MCF 10A (cell line): ENCODE data around the gene GMPPA. TPM values are rescaled to one million over a fixed set of nuclear protein-coding genes. Genes with fewer than 3 reads are reported as not detected.

Experiments used
- BruUV-seq: library from RNA; stranded (reverse); fragments of 400-500 nt; replicated peaks from 2 replicates; lab custom pipeline; 2021; lab: Mats Ljungman, UMichigan
- CTCF ChIA-PET: fragments of 300-600 bp; sonication (Branson Sonifier 250); formaldehyde crosslinking; extraction: SDS; loops from one replicate; lab custom pipeline; 2021; ENCODE audit warnings: antibody characterized with exemption, inconsistent platforms; lab: Yijun Ruan, JAX
- POLR2A ChIA-PET: fragments of 300-600, 350-650 bp; sonication (Branson Sonifier 250); formaldehyde crosslinking; extraction: SDS; loops from one replicate; lab custom pipeline; 2020; ENCODE audit warnings: antibody characterized with exemption, inconsistent platforms; lab: Yijun Ruan, JAX
- DNase-seq: peaks from one replicate; pipeline ENCODE4 v3.0.0-alpha.2; 2018; ENCODE audit not compliant: unreplicated experiment
- H3K27ac Mint-ChIP-seq: one replicate; pipeline ENCODE4 v1.8.0; 2022; ENCODE audit warnings: mild to moderate bottlenecking, low read depth, mixed read lengths; ENCODE audit not compliant: unreplicated experiment
- H3K27me3 Mint-ChIP-seq: one replicate; pipeline ENCODE4 v1.8.0; 2022; ENCODE audit warnings: mixed read lengths; ENCODE audit not compliant: insufficient read depth, unreplicated experiment
- H3K36me3 Mint-ChIP-seq: one replicate; pipeline ENCODE4 v1.8.0; 2022; ENCODE audit warnings: mild to moderate bottlenecking, moderate library complexity, mixed read lengths; ENCODE audit not compliant: insufficient read depth, unreplicated experiment
- H3K4me1 Mint-ChIP-seq: one replicate; pipeline ENCODE4 v1.8.0; 2022; ENCODE audit warnings: mixed read lengths; ENCODE audit not compliant: insufficient read depth, unreplicated experiment
- H3K4me3 Mint-ChIP-seq: one replicate; pipeline ENCODE4 v1.8.0; 2022; ENCODE audit warnings: mild to moderate bottlenecking, moderate library complexity, mixed read lengths; ENCODE audit not compliant: unreplicated experiment
- H3K9me3 Mint-ChIP-seq: one replicate; pipeline ENCODE4 v1.8.0; 2022; ENCODE audit warnings: mixed read lengths; ENCODE audit not compliant: unreplicated experiment
- intact Hi-C: fragments of 100-400 bp; cut with micrococcal nuclease; formaldehyde crosslinking; loops from 2 replicates; pipeline ENCODE4 v1.14.1; 2022
- total RNA-seq: library from RNA; stranded (reverse); gene quantifications from 2 replicates; pipeline ENCODE4 v1.2.3, GENCODE V29; 2022
- TF ChIP-seq, protein P1 (sequence below): fragments of 200-600 bp; IDR thresholded peaks from one replicate; pipeline ENCODE4 v1.8.0; 2022; ENCODE audit warnings: antibody characterized with exemption, mild to moderate bottlenecking; ENCODE audit not compliant: unreplicated experiment

Gene GMPPA
- total RNA-seq, 1 experiment from 2014 or later: 70.7 TPM

DNA sequence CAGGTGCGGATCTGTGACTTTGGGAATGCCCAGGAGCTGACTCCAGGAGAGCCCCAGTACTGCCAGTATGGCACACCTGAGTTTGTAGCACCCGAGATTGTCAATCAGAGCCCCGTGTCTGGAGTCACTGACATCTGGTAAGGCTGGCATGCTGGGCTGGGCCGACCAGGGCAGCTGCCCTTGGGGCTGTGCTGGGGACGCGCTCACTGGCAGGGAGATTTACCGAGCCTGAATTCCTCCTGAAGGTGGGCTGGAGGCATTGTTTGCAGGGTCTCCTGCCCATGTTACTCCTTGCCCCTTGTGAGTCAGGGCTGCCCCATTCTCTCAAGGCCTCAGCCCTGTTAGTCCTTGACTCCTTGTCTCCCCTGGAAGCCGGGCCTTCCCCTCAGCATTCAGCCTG is 18.7 kb upstream of the GMPPA start:
- no TSS peak for BruUV-seq
- Mint-ChIP-seq H3K36me3 (peaks cover 18% of the 10 kb centered on the region), H3K27me3 (no peaks in the 10 kb centered on the region), H3K27ac (no peak overlapping the region), H3K4me3 (no peak overlapping the region), H3K9me3 (no peaks in the 10 kb centered on the region), H3K4me1 (no peaks in the 10 kb centered on the region)
- CTCF ChIA-PET: interaction anchor here (1.1 kb wide), 1 partner anchor 41 kb away, joined by 4 read pairs; no protein-coding TSS in a partner anchor
- TF ChIP-seq, protein P1, sequence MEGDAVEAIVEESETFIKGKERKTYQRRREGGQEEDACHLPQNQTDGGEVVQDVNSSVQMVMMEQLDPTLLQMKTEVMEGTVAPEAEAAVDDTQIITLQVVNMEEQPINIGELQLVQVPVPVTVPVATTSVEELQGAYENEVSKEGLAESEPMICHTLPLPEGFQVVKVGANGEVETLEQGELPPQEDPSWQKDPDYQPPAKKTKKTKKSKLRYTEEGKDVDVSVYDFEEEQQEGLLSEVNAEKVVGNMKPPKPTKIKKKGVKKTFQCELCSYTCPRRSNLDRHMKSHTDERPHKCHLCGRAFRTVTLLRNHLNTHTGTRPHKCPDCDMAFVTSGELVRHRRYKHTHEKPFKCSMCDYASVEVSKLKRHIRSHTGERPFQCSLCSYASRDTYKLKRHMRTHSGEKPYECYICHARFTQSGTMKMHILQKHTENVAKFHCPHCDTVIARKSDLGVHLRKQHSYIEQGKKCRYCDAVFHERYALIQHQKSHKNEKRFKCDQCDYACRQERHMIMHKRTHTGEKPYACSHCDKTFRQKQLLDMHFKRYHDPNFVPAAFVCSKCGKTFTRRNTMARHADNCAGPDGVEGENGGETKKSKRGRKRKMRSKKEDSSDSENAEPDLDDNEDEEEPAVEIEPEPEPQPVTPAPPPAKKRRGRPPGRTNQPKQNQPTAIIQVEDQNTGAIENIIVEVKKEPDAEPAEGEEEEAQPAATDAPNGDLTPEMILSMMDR: no peak
- POLR2A ChIA-PET: interaction anchor here (0.6 to 0.7 kb wide), 2 partner anchors 15 to 256 kb away, joined by 3 to 4 read pairs; no protein-coding TSS in a partner anchor
- intact Hi-C loops: no loop called here
- no peak for DNase-seq

DNA sequence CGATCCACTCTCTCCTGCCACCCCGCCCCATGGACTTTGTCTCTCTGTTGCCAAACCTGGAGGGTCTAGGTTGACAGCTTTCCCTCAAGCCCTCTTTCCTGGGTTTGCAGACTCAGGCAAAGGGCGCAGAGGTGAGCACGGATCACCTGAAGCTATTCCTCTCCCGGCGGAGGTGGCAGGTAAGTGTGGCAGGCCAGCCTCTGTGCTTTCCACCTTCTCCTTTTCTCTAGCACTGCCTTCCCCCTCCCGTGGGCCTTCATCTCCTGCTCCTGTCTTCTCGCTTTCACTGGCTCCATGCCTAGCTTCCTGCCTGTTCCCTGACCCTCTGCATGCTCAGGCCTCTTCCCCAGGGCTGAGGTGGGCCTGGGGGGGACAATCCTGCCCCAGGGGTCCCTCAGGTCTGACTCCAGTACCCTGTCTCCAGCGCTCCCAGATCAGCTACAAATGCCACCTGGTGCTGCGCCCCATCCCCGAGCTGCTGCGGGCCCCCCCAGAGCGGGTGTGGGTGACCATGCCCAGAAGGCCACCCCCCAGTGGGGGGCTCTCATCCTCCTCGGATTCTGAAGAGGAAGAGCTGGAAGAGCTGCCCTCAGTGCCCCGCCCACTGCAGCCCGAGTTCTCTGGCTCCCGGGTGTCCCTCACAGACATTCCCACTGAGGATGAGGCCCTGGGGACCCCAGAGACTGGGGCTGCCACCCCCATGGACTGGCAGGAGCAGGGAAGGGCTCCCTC is 15.9 kb upstream of the GMPPA start:
- ChIA-PET CTCF (interaction anchor here (0.6 to 2.0 kb wide), 4 partner anchors 12 to 81 kb away, joined by 3 to 8 read pairs (median 4); a partner anchor contains a TSS), POLR2A (interaction anchor here (0.6 to 1.4 kb wide), 2 partner anchors 16 to 201 kb away, joined by 4 read pairs; partner anchors contain the start of gene GMPPA)
- no peak for DNase-seq
- Mint-ChIP-seq H3K4me1 (no peaks in the 10 kb centered on the region), H3K27me3 (no peaks in the 10 kb centered on the region), H3K36me3 (peaks cover 10% of the 10 kb centered on the region), H3K27ac (no peak overlapping the region), H3K9me3 (no peaks in the 10 kb centered on the region), H3K4me3 (no peak overlapping the region)
- no TSS peak for BruUV-seq
- intact Hi-C loops: no loop called here
- TF ChIP-seq, protein P1: no peak

DNA sequence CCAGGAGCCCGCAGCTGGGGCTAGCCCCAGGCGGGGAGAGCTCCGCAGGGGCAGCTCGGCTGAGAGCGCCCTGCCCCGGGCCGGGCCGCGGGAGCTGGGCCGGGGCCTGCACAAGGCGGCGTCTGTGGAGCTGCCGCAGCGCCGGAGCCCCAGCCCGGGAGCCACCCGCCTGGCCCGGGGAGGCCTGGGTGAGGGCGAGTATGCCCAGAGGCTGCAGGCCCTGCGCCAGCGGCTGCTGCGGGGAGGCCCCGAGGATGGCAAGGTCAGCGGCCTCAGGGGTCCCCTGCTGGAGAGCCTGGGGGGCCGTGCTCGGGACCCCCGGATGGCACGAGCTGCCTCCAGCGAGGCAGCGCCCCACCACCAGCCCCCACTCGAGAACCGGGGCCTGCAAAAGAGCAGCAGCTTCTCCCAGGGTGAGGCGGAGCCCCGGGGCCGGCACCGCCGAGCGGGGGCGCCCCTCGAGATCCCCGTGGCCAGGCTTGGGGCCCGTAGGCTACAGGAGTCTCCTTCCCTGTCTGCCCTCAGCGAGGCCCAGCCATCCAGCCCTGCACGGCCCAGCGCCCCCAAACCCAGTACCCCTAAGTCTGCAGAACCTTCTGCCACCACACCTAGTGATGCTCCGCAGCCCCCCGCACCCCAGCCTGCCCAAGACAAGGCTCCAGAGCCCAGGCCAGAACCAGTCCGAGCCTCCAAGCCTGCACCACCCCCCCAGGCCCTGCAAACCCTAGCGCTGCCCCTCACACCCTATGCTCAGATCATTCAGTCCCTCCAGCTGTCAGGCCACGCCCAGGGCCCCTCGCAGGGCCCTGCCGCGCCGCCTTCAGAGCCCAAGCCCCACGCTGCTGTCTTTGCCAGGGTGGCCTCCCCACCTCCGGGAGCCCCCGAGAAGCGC is 15.0 kb upstream of the GMPPA start:
- no peaks in the 10 kb centered on the region for H3K9me3 Mint-ChIP-seq
- no peak for DNase-seq
- CTCF ChIA-PET: interaction anchor here (0.6 kb wide), 2 partner anchors 11 to 26 kb away, joined by 4 read pairs; no protein-coding TSS in a partner anchor
- H3K36me3 Mint-ChIP-seq: peaks cover 6% of the 10 kb centered on the region
- no peak overlapping the region for H3K4me3 Mint-ChIP-seq
- POLR2A ChIA-PET: interaction anchor here (0.6 kb wide), 1 partner anchor 201 kb away, joined by 4 read pairs; no protein-coding TSS in a partner anchor
- intact Hi-C loops: no loop called here
- no peak overlapping the region for H3K27ac Mint-ChIP-seq
- no TSS peak for BruUV-seq
- no peaks in the 10 kb centered on the region for H3K27me3 Mint-ChIP-seq
- TF ChIP-seq, protein P1: no peak
- no peaks in the 10 kb centered on the region for H3K4me1 Mint-ChIP-seq
